GM12878 (cell line): ENCODE data around the gene PPHLN1.

ENCODE experiments used
- POLR2A ChIP-seq: IDR thresholded peaks from 2 replicates; pipeline ENCODE4 v1.6.1; 2011; ENCODE audit warnings: low read depth, mild to moderate bottlenecking, low read length
- SP1 ChIP-seq: IDR thresholded peaks from one replicate; pipeline ENCODE4 v1.6.1; 2011; ENCODE audit warnings: low read depth, low read length
- TF ChIP-seq, protein P1 (sequence below), 3 experiments: IDR thresholded peaks in 2 of 3; conservative IDR thresholded peaks in 1 of 3; 2 replicates each; pipeline ENCODE4 v1.5.1; 2011; ENCODE audit warnings: low read depth in 3 of 3, low read length in 3 of 3, mild to moderate bottlenecking in 3 of 3, control low read depth in 2 of 3, moderate library complexity in 2 of 3, inconsistent platforms in 1 of 3, mixed read lengths in 1 of 3; ENCODE audit not compliant: control insufficient read depth in 2 of 3, insufficient read depth in 1 of 3; ENCODE audit errors: extremely low read depth in 1 of 3

GRCh38 chr12:42421844-42422779 is 96.1 kb downstream of the PPHLN1 start:
- TF ChIP-seq, protein P1, sequence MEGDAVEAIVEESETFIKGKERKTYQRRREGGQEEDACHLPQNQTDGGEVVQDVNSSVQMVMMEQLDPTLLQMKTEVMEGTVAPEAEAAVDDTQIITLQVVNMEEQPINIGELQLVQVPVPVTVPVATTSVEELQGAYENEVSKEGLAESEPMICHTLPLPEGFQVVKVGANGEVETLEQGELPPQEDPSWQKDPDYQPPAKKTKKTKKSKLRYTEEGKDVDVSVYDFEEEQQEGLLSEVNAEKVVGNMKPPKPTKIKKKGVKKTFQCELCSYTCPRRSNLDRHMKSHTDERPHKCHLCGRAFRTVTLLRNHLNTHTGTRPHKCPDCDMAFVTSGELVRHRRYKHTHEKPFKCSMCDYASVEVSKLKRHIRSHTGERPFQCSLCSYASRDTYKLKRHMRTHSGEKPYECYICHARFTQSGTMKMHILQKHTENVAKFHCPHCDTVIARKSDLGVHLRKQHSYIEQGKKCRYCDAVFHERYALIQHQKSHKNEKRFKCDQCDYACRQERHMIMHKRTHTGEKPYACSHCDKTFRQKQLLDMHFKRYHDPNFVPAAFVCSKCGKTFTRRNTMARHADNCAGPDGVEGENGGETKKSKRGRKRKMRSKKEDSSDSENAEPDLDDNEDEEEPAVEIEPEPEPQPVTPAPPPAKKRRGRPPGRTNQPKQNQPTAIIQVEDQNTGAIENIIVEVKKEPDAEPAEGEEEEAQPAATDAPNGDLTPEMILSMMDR (IDR thresholded peaks at IDR 0.05 in 2 of 3, conservative IDR thresholded peaks at IDR 0.05 in 1 of 3; ENCODE audit: control insufficient read depth in 2 of 3, extremely low read depth in 1 of 3, insufficient read depth in 1 of 3, low read depth in 3 of 3, low read length in 3 of 3) = no peak
- no peak for TF ChIP-seq POLR2A
- TF ChIP-seq SP1 = no peak
